ENCODE results near the gene ATRN. TPM values are rescaled to one million over a fixed set of nuclear protein-coding genes. Genes with fewer than 3 reads are reported as not detected.

The ATRN gene
- total and polyA plus RNA-seq, 2 of the 8 experiments (the other 6 are each of a cell fraction or from before 2014, with no cell fraction given): 12.0 to 17.4 TPM

GRCh38 chr20:3631534-3631933, 160.7 kb downstream of the ATRN start:
- Histone ChIP-seq H3K79me2 (ENCODE audit: control insufficient read depth in 1 of 2, insufficient read depth in 2 of 2, low read length in 2 of 2) (no peaks in the 10 kb centered on the region), H2AFZ (ENCODE audit: low read length) (no peak overlapping the region), H2BK15ac (ENCODE audit: low read length) (no peak overlapping the region), H3K79me1 (ENCODE audit: low read depth, low read length) (no peaks in the 10 kb centered on the region), H3K27me3 (replicated peaks in 1 of 4; ENCODE audit: control insufficient read depth in 3 of 4, extremely low read depth in 1 of 4, insufficient read depth in 3 of 4, low read length in 3 of 4) (no peaks in the 10 kb centered on the region), H4K8ac (ENCODE audit: extremely low read depth, insufficient read depth, low read length) (no peak overlapping the region), H3K9me3 (ENCODE audit: insufficient read depth in 2 of 2, low read depth in 1 of 2, low read length in 1 of 2) (no peaks in the 10 kb centered on the region), H2BK12ac (ENCODE audit: low read depth, low read length) (no peak overlapping the region), H3K18ac (ENCODE audit: extremely low read depth, low read length) (peak overlapping the region; percentile 32), H3K4ac (replicated peaks; ENCODE audit: insufficient read length, low read depth, low read length) (no peak overlapping the region), H3K4me3 (ENCODE audit: extremely low read depth in 1 of 4, insufficient read depth in 2 of 4, low read depth in 3 of 4, low read length in 4 of 4) (no peak overlapping the region), H3K36me3 (ENCODE audit: control insufficient read depth in 2 of 4, insufficient read depth in 4 of 4, low read length in 3 of 4) (no peaks in the 10 kb centered on the region), H3K56ac (replicated peaks; ENCODE audit: insufficient read length, low read depth, low read length) (no peak overlapping the region), H3K23ac (ENCODE audit: insufficient read length) (no peak overlapping the region), H2AK5ac (ENCODE audit: low read depth, low read length) (no peak overlapping the region), H2BK20ac (ENCODE audit: low read length) (no peak overlapping the region), H4K5ac (ENCODE audit: insufficient read length, low read depth, low read length) (no peak overlapping the region), H2BK120ac (replicated peaks; ENCODE audit: low read depth, low read length) (no peak overlapping the region), H3K9ac (replicated peaks in 1 of 4; ENCODE audit: extremely low read depth in 1 of 4, low read depth in 3 of 4, low read length in 3 of 4) (no peak overlapping the region), H4K91ac (replicated peaks; ENCODE audit: insufficient read length, low read length) (no peak overlapping the region), H3K27ac (ENCODE audit: low read depth, low read length) (no peak overlapping the region), H2BK5ac (ENCODE audit: low read depth, low read length) (no peak overlapping the region), H3K4me2 (ENCODE audit: insufficient read depth in 1 of 2, low read depth in 2 of 2, low read length in 2 of 2) (no peak overlapping the region), H3K4me1 (replicated peaks in 1 of 4; ENCODE audit: control insufficient read depth in 3 of 4, insufficient read depth in 4 of 4, low read length in 3 of 4) (peaks cover 0 to 6% (median 0%) of the 10 kb centered on the region in 4 experiments; a peak in 2 of 7 replicates), H4K20me1 (replicated peaks in 1 of 2; ENCODE audit: control insufficient read depth in 1 of 2, insufficient read depth in 2 of 2, low read length in 2 of 2) (no peaks in the 10 kb centered on the region), H3K23me2 (ENCODE audit: low read depth, low read length) (no peaks in the 10 kb centered on the region), H3K14ac (ENCODE audit: insufficient read length) (no peak overlapping the region)
- WGBS, 2 experiments (ENCODE audit: extremely low coverage in 1 of 2, insufficient coverage in 1 of 2, insufficient read length in 1 of 2, insufficient replicate concordance in 2 of 2, low coverage in 1 of 2, low lambda C conversion rate in 2 of 2, missing lambda C conversion rate in 1 of 2): 88% methylated on average over 5 of the region's 5 CpGs; no CpG with 5 or more reads in 1 of the 2 experiments
- FAIRE-seq (no peak), DNase-seq (ENCODE audit: low read depth in 1 of 2, low spot score in 2 of 2) (no peak)
- POLR2A ChIA-PET (ENCODE audit: partially characterized antibody): no interaction called here
- TF ChIP-seq YY1 (IDR thresholded peaks at IDR 0.05; ENCODE audit: low read depth, low read length) (no peak), CTCF (IDR thresholded peaks at IDR 0.05; ENCODE audit: control extremely low read depth in 1 of 3, insufficient read depth in 1 of 3, low read depth in 1 of 3, low read length in 3 of 3) (no peak), SIRT6 (IDR thresholded peaks at IDR 0.05; ENCODE audit: low read length) (no peak), CREB1 (IDR thresholded peaks at IDR 0.05) (no peak)
- CTCF ChIA-PET (ENCODE audit: partially characterized antibody): interaction anchor here (1.4 kb wide), 1 partner anchor 18 kb away, joined by 4 read pairs; no protein-coding TSS in a partner anchor

All from H1 (cell line).